Sigmoid colon (tissue), 3 donors: Measurements from ENCODE around the gene MAU2.

Experiments used
- POLR2A ChIP-seq, 2 donors: fragments of 450-650 bp; IDR thresholded peaks; one replicate each; pipeline ENCODE4 v1.6.1; 2016; ENCODE audit warnings: antibody characterized with exemption in 2 of 2, mild to moderate bottlenecking in 2 of 2, moderate library complexity in 2 of 2
- TF ChIP-seq, protein P1 (sequence below), 4 experiments: fragments of 450-650 bp in 3 of 4; fragments of 200-600 bp in 1 of 4; IDR thresholded peaks; one replicate each; pipeline ENCODE4 v1.5.1; 2016 to 2019; ENCODE audit warnings: antibody characterized with exemption in 4 of 4, mild to moderate bottlenecking in 3 of 4, moderate library complexity in 2 of 4

DNA sequence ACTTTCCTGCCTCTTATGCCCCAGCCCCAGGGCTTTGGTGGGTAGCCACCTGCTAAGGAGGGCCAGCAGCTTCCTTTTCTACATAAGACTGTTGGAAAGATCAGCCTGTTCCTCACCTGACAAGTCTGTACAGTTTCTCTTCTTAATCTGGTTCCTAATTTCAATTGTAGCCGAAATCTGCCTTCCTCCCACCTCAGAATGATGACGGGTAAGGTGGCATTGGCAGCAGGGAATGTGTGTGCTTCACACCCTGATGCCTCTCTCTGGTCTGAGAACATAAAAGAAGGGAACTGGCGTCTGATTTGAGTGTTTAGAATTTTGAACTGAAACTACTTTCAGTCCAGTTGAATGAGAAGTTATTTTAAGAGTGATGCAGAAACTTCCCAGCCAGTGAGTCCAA lies 16.0 kb downstream of the MAU2 start:
- TF ChIP-seq, protein P1, sequence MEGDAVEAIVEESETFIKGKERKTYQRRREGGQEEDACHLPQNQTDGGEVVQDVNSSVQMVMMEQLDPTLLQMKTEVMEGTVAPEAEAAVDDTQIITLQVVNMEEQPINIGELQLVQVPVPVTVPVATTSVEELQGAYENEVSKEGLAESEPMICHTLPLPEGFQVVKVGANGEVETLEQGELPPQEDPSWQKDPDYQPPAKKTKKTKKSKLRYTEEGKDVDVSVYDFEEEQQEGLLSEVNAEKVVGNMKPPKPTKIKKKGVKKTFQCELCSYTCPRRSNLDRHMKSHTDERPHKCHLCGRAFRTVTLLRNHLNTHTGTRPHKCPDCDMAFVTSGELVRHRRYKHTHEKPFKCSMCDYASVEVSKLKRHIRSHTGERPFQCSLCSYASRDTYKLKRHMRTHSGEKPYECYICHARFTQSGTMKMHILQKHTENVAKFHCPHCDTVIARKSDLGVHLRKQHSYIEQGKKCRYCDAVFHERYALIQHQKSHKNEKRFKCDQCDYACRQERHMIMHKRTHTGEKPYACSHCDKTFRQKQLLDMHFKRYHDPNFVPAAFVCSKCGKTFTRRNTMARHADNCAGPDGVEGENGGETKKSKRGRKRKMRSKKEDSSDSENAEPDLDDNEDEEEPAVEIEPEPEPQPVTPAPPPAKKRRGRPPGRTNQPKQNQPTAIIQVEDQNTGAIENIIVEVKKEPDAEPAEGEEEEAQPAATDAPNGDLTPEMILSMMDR (IDR thresholded peaks at IDR 0.05) = no peak
- TF ChIP-seq POLR2A (IDR thresholded peaks at IDR 0.05) = no peak
